ENCODE measurements around the gene CROCC2.
"Not testable (repeated sequence)": the region's sequence is repeated elsewhere in the genome, so short reads cannot be mapped to it uniquely, and the experiment has no call there.

CROCC2 gene

GRCh38 chr2:240964704-240965295 lies 58.7 kb downstream of the CROCC2 start:
- no peak for FAIRE-seq
- no peak for DNase-seq (ENCODE audit: insufficient read length, low spot score)

GRCh38 chr2:240965296-240965904 lies 59.3 kb downstream of the CROCC2 start:
- FAIRE-seq, result no peak
- no peak for DNase-seq (ENCODE audit: insufficient read length, low spot score)

- FAIRE-seq, result no peak
- no peak for DNase-seq (ENCODE audit: insufficient read length, low spot score)
These were observed 59.8 kb downstream of the CROCC2 start for GRCh38 chr2:240965905-240966456.

GRCh38 chr2:240966457-240966905 lies 60.3 kb downstream of the CROCC2 start:
- no peak for FAIRE-seq

GRCh38 chr2:240966906-240967680 lies 61.0 kb downstream of the CROCC2 start:
- no peak for FAIRE-seq
- no peak for DNase-seq (ENCODE audit: insufficient read length, low spot score)

More at GRCh38 chr2:240966457-240966905, 60.3 kb downstream of the CROCC2 start:
- DNase-seq (ENCODE audit: insufficient read length, low spot score), result no peak

- no peak for FAIRE-seq
These were observed 61.8 kb downstream of the CROCC2 start for GRCh38 chr2:240967681-240968621.

GRCh38 chr2:240968731-240969624 lies 62.8 kb downstream of the CROCC2 start:
- no peak for FAIRE-seq
- no peak for DNase-seq (ENCODE audit: insufficient read length, low spot score)

More at GRCh38 chr2:240967681-240968621, 61.8 kb downstream of the CROCC2 start:
- no peak for DNase-seq (ENCODE audit: insufficient read length, low spot score)

- DNase-seq (ENCODE audit: insufficient read length, low spot score), result no peak
- FAIRE-seq, result no peak
These were observed 64.0 kb downstream of the CROCC2 start for GRCh38 chr2:240970104-240970503.

GRCh38 chr2:240970816-240971215 lies 64.7 kb downstream of the CROCC2 start:
- no peak for FAIRE-seq

GRCh38 chr2:240972201-240972600 lies 66.1 kb downstream of the CROCC2 start:
- FAIRE-seq, result no peak
- DNase-seq (ENCODE audit: insufficient read length, low spot score), result no peak

More at GRCh38 chr2:240970816-240971215, 64.7 kb downstream of the CROCC2 start:
- DNase-seq (ENCODE audit: insufficient read length, low spot score), result no peak

- FAIRE-seq, result no peak
- no peak for DNase-seq (ENCODE audit: insufficient read length, low spot score)
These were observed 66.7 kb downstream of the CROCC2 start for GRCh38 chr2:240972636-240973521.

- FAIRE-seq (no peak), DNase-seq (ENCODE audit: insufficient read length, low spot score) (no peak)
These were observed 68.8 kb downstream of the CROCC2 start for GRCh38 chr2:240974771-240975572.

GRCh38 chr2:240975903-240976302 lies 69.8 kb downstream of the CROCC2 start:
- not testable (repeated sequence) for FAIRE-seq; DNase-seq (ENCODE audit: insufficient read length, low spot score)

- DNase-seq (ENCODE audit: insufficient read length, low spot score) (no peak), FAIRE-seq (no peak)
These were observed 75.1 kb downstream of the CROCC2 start for GRCh38 chr2:240981280-240981679.

- FAIRE-seq (no peak), DNase-seq (ENCODE audit: insufficient read length, low spot score) (no peak)
These were observed 76.0 kb downstream of the CROCC2 start for GRCh38 chr2:240981871-240982800.

- no peak for FAIRE-seq
- no peak for DNase-seq (ENCODE audit: insufficient read length, low spot score)
These were observed 76.7 kb downstream of the CROCC2 start for GRCh38 chr2:240982821-240983281.

All from GM19239 (cell line).